Aorta (tissue), 5 donors: ENCODE measurements around the gene LCE3C. TPM values are rescaled to one million over a fixed set of nuclear protein-coding genes. Genes with fewer than 3 reads are reported as not detected.
"Not testable (repeated sequence)": the region's sequence is repeated elsewhere in the genome, so short reads cannot be mapped to it uniquely, and the experiment has no call there.

Experiments used
- ATAC-seq: fragments of 200-7000 bp; cut with Tn5 transposase; one replicate; pipeline ENCODE4 v1.9.1; 2022; ENCODE audit warnings: moderate library complexity; ENCODE audit not compliant: low FRiP score
- DNase-seq, 2 donors: peaks; one replicate each; pipeline ENCODE4 v3.0.0-alpha.2; 2020
- H3K27ac ChIP-seq, 2 donors: one replicate each; pipeline ENCODE4 v1.5.1; 2013; ENCODE audit warnings: low read length in 2 of 2, mild to moderate bottlenecking in 2 of 2, moderate library complexity in 2 of 2, control low read depth in 1 of 2, inconsistent platforms in 1 of 2, low read depth in 1 of 2
- H3K27me3 ChIP-seq, 2 donors: one replicate each; pipeline ENCODE4 v1.6.1; 2013; ENCODE audit warnings: control low read depth in 1 of 2, low read length in 1 of 2, mild to moderate bottlenecking in 1 of 2, moderate library complexity in 1 of 2; ENCODE audit not compliant: insufficient read depth in 2 of 2, control insufficient read depth in 1 of 2
- H3K36me3 ChIP-seq, 2 donors: one replicate each; pipeline ENCODE4 v1.6.1; 2013; ENCODE audit warnings: control low read depth in 1 of 2, low read length in 1 of 2, mild to moderate bottlenecking in 1 of 2; ENCODE audit not compliant: insufficient read depth in 2 of 2, control insufficient read depth in 1 of 2
- H3K4me1 ChIP-seq, 2 donors: one replicate each; pipeline ENCODE4 v1.6.1; 2013; ENCODE audit warnings: low read length in 2 of 2, control low read depth in 1 of 2, mild to moderate bottlenecking in 1 of 2, moderate library complexity in 1 of 2; ENCODE audit not compliant: insufficient read depth in 2 of 2, control insufficient read depth in 1 of 2
- H3K4me3 ChIP-seq, 2 donors: one replicate each; pipeline ENCODE4 v1.5.1; 2013; ENCODE audit warnings: low read length in 2 of 2, control low read depth in 1 of 2, mild to moderate bottlenecking in 1 of 2
- H3K9me3 ChIP-seq: one replicate; pipeline ENCODE4 v1.6.1; 2013; ENCODE audit warnings: mild to moderate bottlenecking, low read length; ENCODE audit not compliant: control insufficient read depth
- WGBS, 2 donors: extraction: QIAGEN DNeasy Blood & Tissue Kit; methylation state at CpG; one replicate each; pipeline ENCODE4 v1.1.7; 2013; 5-methylcytosine and 5-hydroxymethylcytosine counted together
- intact Hi-C, 2 donors: fragments of 100-400 bp; cut with DNase I; formaldehyde crosslinking; loops; one replicate each; pipeline versions ENCODE4 v1.14.2 to v1.15.0; 2022
- long read RNA-seq, 2 donors: library from polyadenylated mRNA; unstranded; transcript quantifications; one replicate each; pipeline ENCODE4 v2.0.0, GENCODE V29; 2020 to 2021
- polyA plus RNA-seq, 2 donors: library from polyadenylated mRNA; stranded (reverse); fragments of 200-250 nt; gene quantifications; one replicate each; pipeline ENCODE4 v1.2.3, GENCODE V29; 2013
- total RNA-seq, 2 donors: library from RNA; stranded (reverse); fragmentation: NEBNext Ultra II Directional; extraction: Animal tissue kit (Norgen Biotek cat#: 25700); gene quantifications; one replicate each; pipeline ENCODE4 v1.2.1, GENCODE V29; 2021
- donor health status: healthy with polysubstance abuse.
- donor health status: Bipolar disorder and iron deficiency.
- donor health status: DM: no; HTN: no; CAD: no.
- donor health status: DM: no; HTN: no; CAD: no.
- donor health status: DM: yes; HTN: yes; CAD: no.

Gene LCE3C
- not detected for total RNA-seq
- not detected for polyA plus RNA-seq
- long read RNA-seq, donor 1, result 0 reads
- long read RNA-seq, donor 2, result 0 reads

- Histone ChIP-seq H3K4me1 (no peaks in the 10 kb centered on the region), H3K27me3 (no peaks in the 10 kb centered on the region), H3K27ac (no peak within 1 kb of the TSS), H3K36me3 (no peaks in the 10 kb centered on the region), H3K9me3 (peaks cover 7% of the 10 kb centered on the region), H3K4me3 (no peak within 1 kb of the TSS)
- ATAC-seq, result no peak
- 63% methylated on average over 4 of the region's 4 CpGs; no CpG with 5 or more reads in 1 of the 2 donors for WGBS, 2 donors
- no peak for DNase-seq
- intact Hi-C loops, result no loop called here
Observed at GRCh38 chr1:152599934-152600333, at the start of gene LCE3C. Gene LCE3C, plus strand, starts transcription at chr1:152600234. Its CDS starts 498 bp downstream, at chr1:152600732.

- no peak for DNase-seq
- Histone ChIP-seq H3K36me3 (no peaks in the 10 kb centered on the region), H3K4me3 (no peak overlapping the region), H3K27ac (no peak overlapping the region), H3K4me1 (no peaks in the 10 kb centered on the region), H3K27me3 (no peaks in the 10 kb centered on the region), H3K9me3 (no peaks in the 10 kb centered on the region)
- 55 to 62% methylated on average over 2 of the region's 2 CpGs for WGBS, 2 donors
- no peak for ATAC-seq
- intact Hi-C loops, result loop anchor here in 1 of 2 donors (10.0 kb wide), 1 partner anchor 60 kb away; the partner anchor contains the start of gene LCE3A
Observed at GRCh38 chr1:152565115-152565514, 34.9 kb upstream of the LCE3C start.

GRCh38 chr1:152565535-152566215 is 34.4 kb upstream of the LCE3C start:
- intact Hi-C loops, result loop anchor here in 1 of 2 donors (10.0 kb wide), 1 partner anchor 59 kb away; the partner anchor contains the start of gene LCE3A
- no peak for ATAC-seq
- no peaks in the 10 kb centered on the region for H3K27me3 ChIP-seq

GRCh38 chr1:152566681-152567080 is 33.4 kb upstream of the LCE3C start, which contains the start of gene LCE3E:
Gene LCE3E, minus strand, starts transcription at chr1:152566780. Its CDS starts 572 bp downstream, at chr1:152566208.
- DNase-seq, result no peak
- Histone ChIP-seq H3K27ac (no peak within 1 kb of the TSS), H3K4me3 (no peak within 1 kb of the TSS), H3K36me3 (no peaks in the 10 kb centered on the region), H3K9me3 (peaks cover 1% of the 10 kb centered on the region), H3K4me1 (no peaks in the 10 kb centered on the region), H3K27me3 (no peaks in the 10 kb centered on the region)
- intact Hi-C loops, result loop anchor here in 1 of 2 donors (10.0 kb wide), 1 partner anchor 58 kb away; the partner anchor contains the start of gene LCE3A
- 44 to 77% methylated on average over 1 of the region's 1 CpG for WGBS, 2 donors
- ATAC-seq, result no peak

More at GRCh38 chr1:152565535-152566215, 34.4 kb upstream of the LCE3C start:
- no peak overlapping the region for H3K27ac ChIP-seq
- no peak overlapping the region for H3K4me3 ChIP-seq
- DNase-seq, result no peak
- WGBS, 2 donors, result 71 to 81% methylated on average over 10 to 14 of the region's 14 CpGs
- H3K36me3 ChIP-seq, result no peaks in the 10 kb centered on the region
- H3K4me1 ChIP-seq, result no peaks in the 10 kb centered on the region
- H3K9me3 ChIP-seq, result no peaks in the 10 kb centered on the region

GRCh38 chr1:152577168-152577567 is 22.9 kb upstream of the LCE3C start:
- 66 to 82% methylated on average over 2 of the region's 2 CpGs for WGBS, 2 donors
- no peaks in the 10 kb centered on the region for H3K4me1 ChIP-seq
- no peaks in the 10 kb centered on the region for H3K36me3 ChIP-seq
- DNase-seq, result no peak
- ATAC-seq, result no peak
- peaks cover 0 to 2% of the 10 kb centered on the region in 2 donors for H3K27me3 ChIP-seq
- intact Hi-C loops, result no loop called here
- peaks cover 1% of the 10 kb centered on the region for H3K9me3 ChIP-seq
- H3K4me3 ChIP-seq, result no peak overlapping the region
- no peak overlapping the region for H3K27ac ChIP-seq

GRCh38 chr1:152579526-152579925 is 20.5 kb upstream of the LCE3C start:
- H3K27ac ChIP-seq, DNase-seq, H3K27me3 ChIP-seq, H3K4me3 ChIP-seq, H3K9me3 ChIP-seq, H3K4me1 ChIP-seq, H3K36me3 ChIP-seq, ATAC-seq, intact Hi-C loops: not testable (repeated sequence)
- whole genome bisulfite sequencing, 2 donors, result 89 to 90% methylated on average over 7 to 9 of the region's 9 CpGs

- no peaks in the 10 kb centered on the region for H3K36me3 ChIP-seq
- peak; percentile 41 for ATAC-seq
- no peaks in the 10 kb centered on the region for H3K4me1 ChIP-seq
- no peak for DNase-seq
- no peak within 1 kb of the TSS for H3K27ac ChIP-seq
- H3K4me3 ChIP-seq, result no peak within 1 kb of the TSS
- H3K9me3 ChIP-seq, result peaks cover 3% of the 10 kb centered on the region
- peaks cover 0 to 2% of the 10 kb centered on the region in 2 donors for H3K27me3 ChIP-seq
- WGBS, 2 donors, result 68 to 72% methylated on average over 4 of the region's 4 CpGs
- intact Hi-C loops, result no loop called here
Observed at GRCh38 chr1:152580433-152580832, 19.6 kb upstream of the LCE3C start, which contains the start of gene LCE3D. Gene LCE3D, minus strand, starts transcription at chr1:152580516. Its CDS starts 580 bp downstream, at chr1:152579936.

- no peak for ATAC-seq
- no peak for DNase-seq
- Histone ChIP-seq H3K4me3 (no peak overlapping the region), H3K36me3 (no peaks in the 10 kb centered on the region), H3K27me3 (peaks cover 0 to 2% of the 10 kb centered on the region in 2 donors), H3K27ac (no peak overlapping the region), H3K4me1 (no peaks in the 10 kb centered on the region), H3K9me3 (peaks cover 3% of the 10 kb centered on the region)
- intact Hi-C loops, result no loop called here
- 66 to 79% methylated on average over 1 of the region's 1 CpG for WGBS, 2 donors
Observed at GRCh38 chr1:152582647-152583046, 17.4 kb upstream of the LCE3C start.

GRCh38 chr1:152585586-152585985 is 14.4 kb upstream of the LCE3C start:
- ATAC-seq (no peak), DNase-seq (no peak)
- intact Hi-C loops, result no loop called here
- Histone ChIP-seq H3K27me3 (peaks cover 0 to 2% of the 10 kb centered on the region in 2 donors), H3K4me3 (no peak overlapping the region), H3K9me3 (peaks cover 2% of the 10 kb centered on the region), H3K36me3 (no peaks in the 10 kb centered on the region), H3K4me1 (no peaks in the 10 kb centered on the region), H3K27ac (no peak overlapping the region)
- 53% methylated on average over 1 of the region's 1 CpG; no CpG with 5 or more reads in 1 of the 2 donors for WGBS, 2 donors
